Vagina (tissue), 2 donors: ENCODE data around the gene ZNF777. TPM values are rescaled to one million over a fixed set of nuclear protein-coding genes. Genes with fewer than 3 reads are reported as not detected.
"Not testable (repeated sequence)": the region's sequence is repeated elsewhere in the genome, so short reads cannot be mapped to it uniquely, and the experiment has no call there.

ENCODE experiments used
- DNase-seq, 2 donors: peaks; one replicate each; pipeline ENCODE4 v3.0.0-alpha.2; 2017; ENCODE audit errors: extremely low spot score in 2 of 2
- H3K27ac ChIP-seq: fragments of 200-600 bp; sonication (generic); one replicate; pipeline ENCODE4 v1.5.1; 2019
- H3K27me3 ChIP-seq: fragments of 200-600 bp; sonication (generic); one replicate; pipeline ENCODE4 v1.5.1; 2019
- H3K36me3 ChIP-seq, 2 donors: fragments of 200-600 bp; sonication (generic); one replicate each; pipeline ENCODE4 v1.5.1; 2017 to 2019
- H3K4me1 ChIP-seq: fragments of 200-600 bp; sonication (generic); one replicate; pipeline ENCODE4 v1.5.1; 2019
- H3K4me3 ChIP-seq, 2 donors: fragments of 200-600 bp; sonication (generic); 1 replicate in 1 of 2; 2 replicates in 1 of 2; pipeline ENCODE4 v1.5.1; 2016 to 2019
- H3K9me3 ChIP-seq: fragments of 200-600 bp; sonication (generic); one replicate; pipeline ENCODE4 v1.5.1; 2019
- POLR2A ChIP-seq, 2 donors: fragments of 450-650 bp; IDR thresholded peaks; one replicate each; pipeline ENCODE4 v1.6.1; 2017; ENCODE audit warnings: antibody characterized with exemption in 2 of 2, mild to moderate bottlenecking in 2 of 2, moderate library complexity in 2 of 2
- POLR2AphosphoS5 ChIP-seq, 2 donors: sonication (generic); formaldehyde crosslinking; IDR thresholded peaks; one replicate each; pipeline ENCODE4 v1.9.0; 2017; ENCODE audit warnings: antibody characterized with exemption in 2 of 2, mild to moderate bottlenecking in 2 of 2, low read depth in 1 of 2; ENCODE audit not compliant: insufficient read depth in 1 of 2
- intact Hi-C: fragments of 100-400 bp; cut with DNase I; formaldehyde crosslinking; loops from one replicate; pipeline ENCODE4 v1.15.1; 2023
- total RNA-seq: library from RNA; depleted of rRNA; stranded (reverse); fragments of >200 nt; gene quantifications from one replicate; pipeline ENCODE4 v1.2.3, GENCODE V29; 2016
- TF ChIP-seq, protein P1 (sequence below), 3 experiments: fragments of 450-650 bp in 2 of 3; fragments of 200-600 bp in 1 of 3; sonication (generic) in 1 of 3; IDR thresholded peaks; one replicate each; pipeline ENCODE4 v1.5.1; 2017 to 2019; ENCODE audit warnings: antibody characterized with exemption in 3 of 3, mild to moderate bottlenecking in 2 of 3, moderate library complexity in 2 of 3

ZNF777 gene
- total RNA-seq, 1 donor from 2014 or later: 13.5 TPM

DNA sequence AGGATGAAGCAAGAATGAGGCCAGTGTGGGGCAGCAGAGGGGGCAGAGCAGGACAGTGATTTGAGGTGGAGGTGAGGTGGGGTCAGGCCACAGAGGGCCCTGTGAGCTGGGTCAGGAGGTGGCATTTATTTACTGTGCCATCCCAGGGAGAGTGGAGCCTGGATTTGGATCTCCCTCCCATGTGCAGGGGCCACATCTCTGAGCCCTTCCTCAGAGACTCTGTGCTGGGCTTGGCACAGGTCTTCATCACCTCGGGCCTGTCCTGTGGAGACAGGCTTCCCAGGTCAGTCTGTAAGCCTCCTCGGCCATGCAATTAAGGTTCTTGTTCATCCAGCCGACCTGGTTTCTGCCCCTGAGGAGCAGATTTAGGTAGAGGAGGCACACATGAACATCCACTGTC is 40.9 kb downstream of the ZNF777 start:
- intact Hi-C loops: no loop called here
- H3K4me1 ChIP-seq: peaks cover 9% of the 10 kb centered on the region
- no peaks in the 10 kb centered on the region for H3K36me3 ChIP-seq
- H3K27ac ChIP-seq: no peak overlapping the region
- H3K27me3 ChIP-seq: no peaks in the 10 kb centered on the region
- TF ChIP-seq POLR2A (IDR thresholded peaks at IDR 0.05) (no peak), POLR2AphosphoS5 (IDR thresholded peaks at IDR 0.05; ENCODE audit: insufficient read depth in 1 of 2, low read depth in 1 of 2) (no peak)
- TF ChIP-seq, protein P1, sequence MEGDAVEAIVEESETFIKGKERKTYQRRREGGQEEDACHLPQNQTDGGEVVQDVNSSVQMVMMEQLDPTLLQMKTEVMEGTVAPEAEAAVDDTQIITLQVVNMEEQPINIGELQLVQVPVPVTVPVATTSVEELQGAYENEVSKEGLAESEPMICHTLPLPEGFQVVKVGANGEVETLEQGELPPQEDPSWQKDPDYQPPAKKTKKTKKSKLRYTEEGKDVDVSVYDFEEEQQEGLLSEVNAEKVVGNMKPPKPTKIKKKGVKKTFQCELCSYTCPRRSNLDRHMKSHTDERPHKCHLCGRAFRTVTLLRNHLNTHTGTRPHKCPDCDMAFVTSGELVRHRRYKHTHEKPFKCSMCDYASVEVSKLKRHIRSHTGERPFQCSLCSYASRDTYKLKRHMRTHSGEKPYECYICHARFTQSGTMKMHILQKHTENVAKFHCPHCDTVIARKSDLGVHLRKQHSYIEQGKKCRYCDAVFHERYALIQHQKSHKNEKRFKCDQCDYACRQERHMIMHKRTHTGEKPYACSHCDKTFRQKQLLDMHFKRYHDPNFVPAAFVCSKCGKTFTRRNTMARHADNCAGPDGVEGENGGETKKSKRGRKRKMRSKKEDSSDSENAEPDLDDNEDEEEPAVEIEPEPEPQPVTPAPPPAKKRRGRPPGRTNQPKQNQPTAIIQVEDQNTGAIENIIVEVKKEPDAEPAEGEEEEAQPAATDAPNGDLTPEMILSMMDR (IDR thresholded peaks at IDR 0.05): no peak
- no peak overlapping the region for H3K4me3 ChIP-seq
- no peaks in the 10 kb centered on the region for H3K9me3 ChIP-seq
- no peak for DNase-seq

DNA sequence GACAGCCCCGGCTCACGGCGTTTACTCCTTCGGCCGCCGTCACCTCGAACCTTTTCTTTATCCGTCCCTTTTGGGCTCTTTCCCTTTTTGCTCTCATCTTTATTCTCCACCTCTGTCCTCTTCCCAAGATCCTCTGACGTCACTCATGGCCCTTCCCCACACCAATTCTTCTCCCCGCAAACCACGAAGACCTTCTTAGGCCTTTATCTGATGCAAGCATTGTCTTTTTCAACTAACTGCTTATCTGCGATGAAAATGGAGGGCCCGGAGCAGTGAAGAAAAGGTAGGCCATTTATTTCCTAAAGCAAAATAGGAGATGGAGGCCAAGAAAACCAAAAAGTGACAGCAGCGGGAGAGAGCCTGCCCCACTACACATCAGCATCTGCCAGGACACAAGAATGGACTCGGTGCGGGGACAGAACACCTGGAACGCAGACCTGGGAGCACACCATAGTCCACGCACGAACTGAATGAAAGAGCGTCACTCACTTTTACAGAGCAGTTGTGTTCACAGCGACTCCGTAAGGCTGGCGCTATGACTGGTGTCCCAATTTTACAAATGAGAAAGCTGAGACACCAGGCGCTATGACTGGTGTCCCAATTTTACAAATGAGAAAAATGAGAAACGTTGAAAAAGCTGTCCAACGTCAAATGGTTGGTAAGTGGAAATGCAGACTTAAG is 45.3 kb downstream of the ZNF777 start:
- TF ChIP-seq POLR2A (IDR thresholded peaks at IDR 0.05) (no peak), POLR2AphosphoS5 (IDR thresholded peaks at IDR 0.05; ENCODE audit: insufficient read depth in 1 of 2, low read depth in 1 of 2) (no peak)
- TF ChIP-seq, protein P1 (IDR thresholded peaks at IDR 0.05): no peak
- DNase-seq: no peak
- H3K4me3 ChIP-seq: peak overlapping the region; percentile 30 to 32
- no peaks in the 10 kb centered on the region for H3K36me3 ChIP-seq
- intact Hi-C loops: no loop called here
- no peaks in the 10 kb centered on the region for H3K9me3 ChIP-seq
- H3K4me1 ChIP-seq: peaks cover 5% of the 10 kb centered on the region
- H3K27me3 ChIP-seq: no peaks in the 10 kb centered on the region
- no peak overlapping the region for H3K27ac ChIP-seq

DNA sequence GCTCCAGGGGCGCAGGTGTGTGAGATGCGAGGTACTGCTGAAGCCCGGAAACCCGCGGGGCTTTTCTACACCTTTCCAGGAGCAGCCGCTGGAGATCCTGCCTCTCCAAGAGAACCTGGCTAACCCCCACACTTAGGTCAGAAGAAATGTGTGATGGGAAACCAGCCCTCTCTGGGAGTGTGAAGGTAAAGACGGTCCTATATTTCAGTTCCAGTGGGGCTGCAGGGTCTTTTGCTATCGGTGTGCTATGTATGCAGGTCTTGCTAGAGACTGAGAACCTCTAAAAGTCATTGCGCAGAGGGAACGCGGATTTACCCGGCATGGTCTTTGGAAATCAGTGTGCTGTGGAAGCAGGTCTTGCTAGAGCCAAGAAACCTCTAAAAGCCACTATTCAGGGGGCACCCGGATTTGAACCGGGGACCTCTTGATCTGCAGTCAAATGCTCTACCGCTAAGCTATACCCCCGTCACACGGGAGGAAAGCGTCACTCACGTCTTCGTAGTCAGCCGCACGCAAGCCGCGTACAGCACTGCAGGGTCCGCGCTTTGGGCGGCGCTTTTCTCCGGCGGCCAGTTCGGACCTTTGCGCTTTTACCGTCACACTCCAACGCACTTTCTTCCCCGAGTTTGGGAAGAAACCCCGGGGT is 46.0 kb downstream of the ZNF777 start:
- Histone ChIP-seq H3K27me3 (no peaks in the 10 kb centered on the region), H3K36me3 (no peaks in the 10 kb centered on the region), H3K4me1 (peaks cover 5% of the 10 kb centered on the region), H3K9me3 (no peaks in the 10 kb centered on the region), H3K4me3 (peak overlapping the region; percentile 30 to 32), H3K27ac (no peak overlapping the region)
- intact Hi-C loops: no loop called here
- no peak for TF ChIP-seq POLR2A (IDR thresholded peaks at IDR 0.05)
- peak in 1 of 2 donors; percentile 31 for TF ChIP-seq POLR2AphosphoS5 (IDR thresholded peaks at IDR 0.05; ENCODE audit: insufficient read depth in 1 of 2, low read depth in 1 of 2)
- TF ChIP-seq, protein P1 (IDR thresholded peaks at IDR 0.05): no peak
- no peak for DNase-seq

DNA sequence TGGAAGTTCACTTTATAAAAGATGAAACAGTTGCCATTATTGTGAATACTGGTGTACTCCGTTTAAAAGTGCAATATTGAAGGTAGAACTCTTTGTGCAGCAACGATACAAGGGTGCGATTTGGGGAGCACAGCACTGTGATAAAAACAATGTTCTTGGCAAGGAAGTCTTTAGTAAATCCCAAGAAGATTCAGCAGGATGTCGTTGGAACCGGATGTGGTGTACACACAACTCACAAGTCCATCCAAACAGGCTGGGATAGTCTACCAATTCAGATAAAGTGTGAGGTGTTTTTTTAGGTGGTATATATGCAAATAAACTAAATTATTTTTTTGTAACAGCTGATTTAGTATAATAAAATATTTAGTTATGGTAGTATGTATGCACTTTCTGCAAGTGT is 46.7 kb downstream of the ZNF777 start:
- Histone ChIP-seq H3K36me3 (no peaks in the 10 kb centered on the region), H3K4me3 (no peak overlapping the region), H3K4me1 (peaks cover 5% of the 10 kb centered on the region), H3K27ac (no peak overlapping the region), H3K9me3 (no peaks in the 10 kb centered on the region), H3K27me3 (no peaks in the 10 kb centered on the region)
- intact Hi-C loops: no loop called here
- DNase-seq: no peak
- no peak for TF ChIP-seq POLR2AphosphoS5 (IDR thresholded peaks at IDR 0.05; ENCODE audit: insufficient read depth in 1 of 2, low read depth in 1 of 2)
- TF ChIP-seq, protein P1 (IDR thresholded peaks at IDR 0.05): no peak
- TF ChIP-seq POLR2A (IDR thresholded peaks at IDR 0.05): no peak

DNA sequence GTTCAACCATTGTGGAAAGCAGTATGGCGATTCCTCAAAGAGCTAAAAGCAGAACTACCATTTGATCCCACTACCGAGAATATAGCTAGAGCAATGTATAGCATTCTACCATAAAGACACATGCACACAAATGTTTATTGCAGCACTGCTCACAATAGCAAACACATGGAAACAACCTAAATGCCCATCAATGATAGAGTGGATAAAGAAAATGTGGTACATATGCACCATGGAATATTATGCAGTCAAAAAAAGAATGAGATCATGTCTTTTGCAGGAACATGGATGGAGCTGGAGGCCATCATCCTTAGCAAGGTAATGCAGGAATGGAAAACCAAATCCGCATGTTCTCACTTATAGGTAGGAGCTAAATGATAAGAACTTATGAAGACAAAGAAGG is 47.8 kb downstream of the ZNF777 start:
- H3K27ac ChIP-seq, H3K4me1 ChIP-seq, DNase-seq, H3K27me3 ChIP-seq, H3K4me3 ChIP-seq, H3K36me3 ChIP-seq, intact Hi-C loops, H3K9me3 ChIP-seq: not testable (repeated sequence)
